NT2/D1 (cell line): ENCODE data around the gene FMO1.

ENCODE experiments used
- SUZ12 ChIP-seq: IDR thresholded peaks from 2 replicates; pipeline ENCODE4 v1.6.1; 2011; ENCODE audit not compliant: insufficient read length, insufficient read depth; ENCODE audit errors: extremely low read depth
- YY1 ChIP-seq: IDR thresholded peaks from 2 replicates; pipeline ENCODE4 v1.6.1; 2011; ENCODE audit not compliant: insufficient read length, insufficient read depth
- ZNF274 ChIP-seq: IDR thresholded peaks from 2 replicates; pipeline ENCODE4 v1.6.1; 2011; ENCODE audit warnings: mild to moderate bottlenecking, low read depth, low read length

GRCh38 chr1:171334024-171334640, 85.8 kb downstream of the FMO1 start:
- TF ChIP-seq ZNF274: no peak
- TF ChIP-seq YY1: no peak
- no peak for TF ChIP-seq SUZ12
